IMR-90 (cell line): ENCODE data around the gene LRRC3C. TPM values are rescaled to one million over a fixed set of nuclear protein-coding genes. Genes with fewer than 3 reads are reported as not detected.

Experiments
- ATAC-seq: fragments of 200-7000 bp; cut with Tn5 transposase; 2 replicates; pipeline ENCODE4 v1.9.1; 2020; ENCODE audit warnings: low read depth, mild to moderate bottlenecking, moderate library complexity
- BruUV-seq: library from RNA; stranded (reverse); fragments of 400-500 nt; replicated peaks from 2 replicates; lab custom pipeline; 2021; lab: Mats Ljungman, UMichigan
- CTCF ChIA-PET: fragments of 300-600 bp; formaldehyde crosslinking; extraction: SDS; loops from one replicate; lab custom pipeline; 2021; ENCODE audit warnings: antibody characterized with exemption; lab: Yijun Ruan, JAX
- POLR2A ChIA-PET: fragments of 300-600 bp; sonication (Branson Sonifier 250); formaldehyde crosslinking; loops from one replicate; lab custom pipeline; 2022; ENCODE audit warnings: antibody characterized with exemption; ENCODE audit not compliant: unreplicated experiment; lab: Charles Lee
- DNase-seq: peaks from one replicate; pipeline ENCODE4 v3.0.0; 2013
- H2AFZ ChIP-seq: replicated peaks from 2 replicates; pipeline ENCODE3; 2013; ENCODE audit warnings: low read length, mild to moderate bottlenecking; ENCODE audit not compliant: poor library complexity
- H2AK5ac ChIP-seq: 2 replicates; pipeline ENCODE4 v1.6.1; 2013; ENCODE audit warnings: low read depth, low read length, inconsistent platforms
- H2AK9ac ChIP-seq: replicated peaks from 2 replicates; pipeline ENCODE3; 2013; ENCODE audit warnings: mild to moderate bottlenecking, low read depth, low read length, moderate library complexity; ENCODE audit not compliant: poor library complexity
- H2BK120ac ChIP-seq: 2 replicates; pipeline ENCODE4 v1.6.1; 2013; ENCODE audit warnings: low read depth, low read length, inconsistent platforms
- H2BK15ac ChIP-seq: 3 replicates; pipeline ENCODE4 v1.6.1; 2013; ENCODE audit warnings: low read depth, low read length, inconsistent platforms
- H2BK20ac ChIP-seq: 2 replicates; pipeline ENCODE4 v1.6.1; 2013; ENCODE audit warnings: low read depth, mild to moderate bottlenecking, inconsistent platforms, low read length, moderate library complexity
- H2BK5ac ChIP-seq: 2 replicates; pipeline ENCODE4 v1.6.1; 2013; ENCODE audit warnings: mild to moderate bottlenecking, low read depth, low read length, inconsistent platforms; ENCODE audit not compliant: poor library complexity, severe bottlenecking
- H3K14ac ChIP-seq: replicated peaks from 2 replicates; pipeline ENCODE4 v1.6.1; 2013; ENCODE audit warnings: low read depth, low read length, inconsistent platforms
- H3K18ac ChIP-seq: 2 replicates; pipeline ENCODE4 v1.6.1; 2013; ENCODE audit warnings: low read depth, low read length, control low read depth
- H3K23ac ChIP-seq: 2 replicates; pipeline ENCODE4 v1.6.1; 2013; ENCODE audit warnings: low read depth, low read length, inconsistent platforms
- H3K27ac ChIP-seq: 2 replicates; pipeline ENCODE4 v1.5.1; 2013; ENCODE audit warnings: mild to moderate bottlenecking, control low read depth, low read length; ENCODE audit not compliant: insufficient read depth
- H3K27me3 ChIP-seq: 2 replicates; pipeline ENCODE4 v1.6.1; 2013; ENCODE audit warnings: low read length; ENCODE audit not compliant: control insufficient read depth, insufficient read depth
- H3K36me3 ChIP-seq: 2 replicates; pipeline ENCODE4 v1.6.1; 2013; ENCODE audit warnings: low read length, mixed read lengths; ENCODE audit not compliant: control insufficient read depth, insufficient read depth
- H3K4ac ChIP-seq: 2 replicates; pipeline ENCODE4 v1.6.1; 2013; ENCODE audit warnings: low read depth, low read length, inconsistent platforms
- H3K4me1 ChIP-seq: 2 replicates; pipeline ENCODE4 v1.6.1; 2013; ENCODE audit warnings: low read length, mixed read lengths; ENCODE audit not compliant: control insufficient read depth, insufficient read depth
- H3K4me2 ChIP-seq: 2 replicates; pipeline ENCODE4 v1.6.1; 2013; ENCODE audit warnings: low read depth, mild to moderate bottlenecking, control low read depth, low read length, moderate library complexity
- H3K4me3 ChIP-seq: 2 replicates; pipeline ENCODE4 v1.5.1; 2013; ENCODE audit warnings: low read depth, mild to moderate bottlenecking, control low read depth, low read length, moderate library complexity; ENCODE audit not compliant: insufficient read depth
- H3K56ac ChIP-seq: 2 replicates; pipeline ENCODE4 v1.6.1; 2013; ENCODE audit warnings: low read length, inconsistent platforms; ENCODE audit not compliant: insufficient read depth; ENCODE audit errors: extremely low read depth
- H3K79me1 ChIP-seq, 2 experiments: 2 replicates each; pipeline ENCODE4 v1.6.1; 2013; ENCODE audit warnings: low read length in 2 of 2, inconsistent platforms in 1 of 2, low read depth in 1 of 2
- H3K9ac ChIP-seq: 2 replicates; pipeline ENCODE4 v1.6.1; 2013; ENCODE audit warnings: low read depth, low read length, control low read depth
- H3K9me1 ChIP-seq: 2 replicates; pipeline ENCODE4 v1.6.1; 2013; ENCODE audit warnings: low read length, inconsistent platforms; ENCODE audit not compliant: insufficient read depth
- H3K9me3 ChIP-seq: 2 replicates; pipeline ENCODE4 v1.6.1; 2013; ENCODE audit warnings: low read length; ENCODE audit not compliant: control insufficient read depth, insufficient read depth
- H4K20me1 ChIP-seq: 2 replicates; pipeline ENCODE4 v1.6.1; 2013; ENCODE audit warnings: low read length, inconsistent platforms; ENCODE audit not compliant: insufficient read depth
- H4K5ac ChIP-seq: 2 replicates; pipeline ENCODE4 v1.6.1; 2013; ENCODE audit warnings: mild to moderate bottlenecking, low read depth, low read length, control low read depth
- H4K8ac ChIP-seq, 2 experiments: 2 replicates each; pipeline ENCODE4 v1.6.1; 2013; ENCODE audit warnings: low read depth in 2 of 2, low read length in 2 of 2, control low read depth in 1 of 2, inconsistent platforms in 1 of 2
- H4K91ac ChIP-seq: 2 replicates; pipeline ENCODE4 v1.6.1; 2013; ENCODE audit warnings: low read depth, low read length, inconsistent platforms; ENCODE audit not compliant: insufficient read depth
- BHLHE40 ChIP-seq: fragments of 150-350 bp; IDR thresholded peaks from 2 replicates; pipeline ENCODE4 v1.6.1; 2016; ENCODE audit warnings: mild to moderate bottlenecking, low read depth, low read length
- CEBPB ChIP-seq: IDR thresholded peaks from 2 replicates; pipeline ENCODE4 v1.6.1; 2012; ENCODE audit warnings: low read depth, low read length, improper control_type of control experiment
- CHD1 ChIP-seq: IDR thresholded peaks from 2 replicates; pipeline ENCODE4 v1.6.1; 2012; ENCODE audit warnings: low read depth, low read length, improper control_type of control experiment
- CTCF ChIP-seq: conservative IDR thresholded peaks from 2 replicates; pipeline ENCODE4 v1.5.1; 2012; ENCODE audit warnings: mild to moderate bottlenecking, low read depth, low read length, improper control_type of control experiment
- FOS ChIP-seq: fragments of 150-350 bp; IDR thresholded peaks from 2 replicates; pipeline ENCODE4 v1.6.1; 2016; ENCODE audit warnings: low read depth, low read length
- MAZ ChIP-seq: IDR thresholded peaks from 2 replicates; pipeline ENCODE4 v1.6.1; 2012; ENCODE audit warnings: low read depth, mild to moderate bottlenecking, low read length, improper control_type of control experiment, moderate library complexity, borderline replicate concordance
- MXI1 ChIP-seq: IDR thresholded peaks from 2 replicates; pipeline ENCODE4 v1.6.1; 2012; ENCODE audit warnings: low read depth, mild to moderate bottlenecking, low read length, moderate library complexity, borderline replicate concordance
- NFE2L2 ChIP-seq: fragments of 150-350 bp; IDR thresholded peaks from 2 replicates; pipeline ENCODE4 v1.6.1; 2016; ENCODE audit warnings: low read depth, mild to moderate bottlenecking, low read length
- POLR2A ChIP-seq: IDR thresholded peaks from 2 replicates; pipeline ENCODE4 v1.6.1; 2012; ENCODE audit warnings: mild to moderate bottlenecking, low read depth, low read length
- RCOR1 ChIP-seq: IDR thresholded peaks from 2 replicates; pipeline ENCODE4 v1.6.1; 2012; ENCODE audit warnings: mild to moderate bottlenecking, low read length, improper control_type of control experiment; ENCODE audit not compliant: insufficient replicate concordance
- SMC3 ChIP-seq: fragments of 150-350 bp; IDR thresholded peaks from 2 replicates; pipeline ENCODE4 v1.6.1; 2016; ENCODE audit warnings: low read depth, mild to moderate bottlenecking, antibody characterized with exemption, low read length, moderate library complexity
- USF2 ChIP-seq: fragments of 150-350 bp; IDR thresholded peaks from 2 replicates; pipeline ENCODE4 v1.6.1; 2017; ENCODE audit warnings: mild to moderate bottlenecking, antibody characterized with exemption, low read length, low read depth
- dilution Hi-C: fragments of 300-500 bp; cut with HindIII; formaldehyde crosslinking; loops from one replicate; pipeline ENCODE4 v1.14.3; 2018; ENCODE audit warnings: low sequenced_read_pairs; ENCODE audit not compliant: unreplicated experiment
- in situ Hi-C: fragments of 300-500 bp; cut with MboI; formaldehyde crosslinking; loops from 3 replicates; pipeline ENCODE4 v1.14.3; 2019; ENCODE audit warnings: low sequenced_read_pairs, inconsistent platforms, mixed read lengths
- intact Hi-C: fragments of 100-400 bp; cut with micrococcal nuclease; formaldehyde crosslinking; loops from 2 replicates; pipeline ENCODE4 v1.10.0; 2022
- polyA plus RNA-seq, 3 experiments: library from polyadenylated mRNA; depleted of rRNA; stranded (reverse); fragments of >200 nt; gene quantifications; 2 replicates each; pipeline ENCODE4 v1.2.3, GENCODE V29; 2012; ENCODE audit warnings: low replicate concordance in 1 of 3
- total RNA-seq: library from RNA; depleted of rRNA; stranded (reverse); fragments of >200 nt; gene quantifications from 2 replicates; pipeline ENCODE4 v1.2.3, GENCODE V29; 2012
- TF ChIP-seq, protein P1 (sequence below): fragments of 150-350 bp; IDR thresholded peaks from 2 replicates; pipeline ENCODE4 v1.6.1; 2016; ENCODE audit warnings: low read depth, mild to moderate bottlenecking, low read length, moderate library complexity, borderline replicate concordance

The LRRC3C gene
- total and polyA plus RNA-seq, 2 of the 4 experiments (the other 2 are of a cell fraction): not detected

DNA sequence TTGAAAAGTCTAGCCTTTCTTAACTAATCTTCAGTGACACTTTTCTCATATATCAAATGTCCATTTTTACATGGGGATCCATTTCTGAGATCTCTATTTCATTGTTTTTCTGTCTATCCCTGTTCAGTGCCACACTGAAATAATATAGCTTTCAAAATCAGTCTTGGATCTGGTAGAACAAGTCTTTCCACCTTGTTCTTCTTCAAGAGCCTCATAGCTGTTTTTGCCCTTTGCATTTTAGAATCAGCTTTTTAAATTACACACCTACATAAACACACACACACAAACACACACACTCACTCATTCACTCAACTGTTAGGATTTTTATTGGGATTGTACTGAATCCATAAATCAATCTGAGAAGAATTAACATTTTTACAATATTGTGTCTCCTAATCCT is 28.3 kb upstream of the LRRC3C start:
- intact Hi-C loops: no loop called here
- no peak overlapping the region for H2AFZ ChIP-seq
- POLR2A ChIA-PET: no interaction called here

More for the DNA sequence above, 28.3 kb upstream of the LRRC3C start:
- Histone ChIP-seq H3K9me3 (no peaks in the 10 kb centered on the region), H3K27ac (no peak overlapping the region), H2AK5ac (no peak overlapping the region), H3K79me1 (no peaks in the 10 kb centered on the region), H3K56ac (no peak overlapping the region), H4K20me1 (no peaks in the 10 kb centered on the region), H4K8ac (no peak overlapping the region), H2BK20ac (no peak overlapping the region), H3K14ac (no peak overlapping the region), H2AK9ac (no peak overlapping the region), H3K18ac (no peak overlapping the region), H3K4ac (no peak overlapping the region), H3K27me3 (no peaks in the 10 kb centered on the region; the same call in 1 of the 2 replicates), H3K4me2 (no peak overlapping the region), H3K4me1 (no peaks in the 10 kb centered on the region), H4K5ac (no peak overlapping the region), H3K9ac (no peak overlapping the region), H2BK15ac (no peak overlapping the region), H2BK120ac (no peak overlapping the region), H3K9me1 (no peaks in the 10 kb centered on the region), H4K91ac (no peak overlapping the region), H3K4me3 (no peak overlapping the region), H2BK5ac (no peak overlapping the region), H3K23ac (no peak overlapping the region), H3K36me3 (no peaks in the 10 kb centered on the region)
- DNase-seq: no peak
- no TSS peak for BruUV-seq
- in situ Hi-C loops: no loop called here
- TF ChIP-seq BHLHE40: no peak
- no peak for TF ChIP-seq MXI1
- TF ChIP-seq CHD1: no peak
- TF ChIP-seq FOS: no peak
- TF ChIP-seq POLR2A: no peak
- TF ChIP-seq CEBPB: no peak
- no peak for TF ChIP-seq RCOR1
- TF ChIP-seq CTCF: no peak
- TF ChIP-seq NFE2L2: no peak
- TF ChIP-seq USF2: no peak
- TF ChIP-seq SMC3: no peak
- no peak for TF ChIP-seq MAZ
- TF ChIP-seq, protein P1, sequence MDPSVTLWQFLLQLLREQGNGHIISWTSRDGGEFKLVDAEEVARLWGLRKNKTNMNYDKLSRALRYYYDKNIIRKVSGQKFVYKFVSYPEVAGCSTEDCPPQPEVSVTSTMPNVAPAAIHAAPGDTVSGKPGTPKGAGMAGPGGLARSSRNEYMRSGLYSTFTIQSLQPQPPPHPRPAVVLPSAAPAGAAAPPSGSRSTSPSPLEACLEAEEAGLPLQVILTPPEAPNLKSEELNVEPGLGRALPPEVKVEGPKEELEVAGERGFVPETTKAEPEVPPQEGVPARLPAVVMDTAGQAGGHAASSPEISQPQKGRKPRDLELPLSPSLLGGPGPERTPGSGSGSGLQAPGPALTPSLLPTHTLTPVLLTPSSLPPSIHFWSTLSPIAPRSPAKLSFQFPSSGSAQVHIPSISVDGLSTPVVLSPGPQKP: no peak
- CTCF ChIA-PET: interaction anchor here (0.7 kb wide), 1 partner anchor 30 kb away, joined by 3 read pairs; no protein-coding TSS in a partner anchor
- ATAC-seq: no peak
- dilution Hi-C loops: no loop called here
